Thyroid gland (tissue), 4 donors: ENCODE results near the gene LINGO4. TPM values are rescaled to one million over a fixed set of nuclear protein-coding genes. Genes with fewer than 3 reads are reported as not detected.

Source experiments
- DNase-seq, 2 donors: peaks; one replicate each; pipeline ENCODE4 v3.0.0-alpha.2; 2019
- H3K27ac ChIP-seq, 3 donors: fragments of 200-600 bp; sonication (generic); 1 replicate in 2 of 3; 2 replicates in 1 of 3; pipeline ENCODE4 v1.5.1; 2016 to 2019; ENCODE audit warnings: mild to moderate bottlenecking in 1 of 3, moderate library complexity in 1 of 3
- H3K27me3 ChIP-seq: fragments of 200-600 bp; sonication (generic); one replicate; pipeline ENCODE4 v1.5.1; 2019
- H3K36me3 ChIP-seq, 2 donors: fragments of 200-600 bp; sonication (generic); one replicate each; pipeline ENCODE4 v1.5.1; 2016 to 2019
- H3K4me1 ChIP-seq, 2 donors: fragments of 200-600 bp; sonication (generic); one replicate each; pipeline ENCODE4 v1.5.1; 2017 to 2019
- H3K4me3 ChIP-seq, 3 donors: fragments of 200-600 bp; sonication (generic); replicated peaks in 1 of 3; 1 replicate in 2 of 3; 2 replicates in 1 of 3; pipeline ENCODE4 v1.5.1; 2016; ENCODE audit warnings: mild to moderate bottlenecking in 1 of 3
- H3K9me3 ChIP-seq: fragments of 200-600 bp; sonication (generic); one replicate; pipeline ENCODE4 v1.5.1; 2017
- POLR2A ChIP-seq, 2 donors: fragments of 450-650 bp; IDR thresholded peaks; one replicate each; pipeline ENCODE4 v1.6.1; 2017; ENCODE audit warnings: antibody characterized with exemption in 2 of 2, mild to moderate bottlenecking in 2 of 2, moderate library complexity in 1 of 2
- WGBS, 2 donors: methylation state at CpG; one replicate each; pipeline ENCODE4 v1.1.5; 2017; 5-methylcytosine and 5-hydroxymethylcytosine counted together
- intact Hi-C: fragments of 100-400 bp; cut with DNase I; formaldehyde crosslinking; loops from one replicate; pipeline ENCODE4 v1.15.1; 2023
- total RNA-seq, 4 donors: library from RNA; depleted of rRNA; stranded (reverse); fragments of >200 nt; gene quantifications; one replicate each; pipeline ENCODE4 v1.2.3, GENCODE V29; 2016
- TF ChIP-seq, protein P1 (sequence below), 6 experiments: fragments of 200-600 bp in 3 of 6; fragments of 450-650 bp in 3 of 6; sonication (generic) in 3 of 6; IDR thresholded peaks; one replicate each; pipeline ENCODE4 v1.5.1; 2016 to 2019; ENCODE audit warnings: antibody characterized with exemption in 6 of 6, mild to moderate bottlenecking in 2 of 6, inconsistent platforms in 1 of 6, moderate library complexity in 1 of 6

LINGO4 gene
- total RNA-seq, 4 donors from 2014 or later, result 0.13 to 0.63 (median 0.24) TPM

DNA sequence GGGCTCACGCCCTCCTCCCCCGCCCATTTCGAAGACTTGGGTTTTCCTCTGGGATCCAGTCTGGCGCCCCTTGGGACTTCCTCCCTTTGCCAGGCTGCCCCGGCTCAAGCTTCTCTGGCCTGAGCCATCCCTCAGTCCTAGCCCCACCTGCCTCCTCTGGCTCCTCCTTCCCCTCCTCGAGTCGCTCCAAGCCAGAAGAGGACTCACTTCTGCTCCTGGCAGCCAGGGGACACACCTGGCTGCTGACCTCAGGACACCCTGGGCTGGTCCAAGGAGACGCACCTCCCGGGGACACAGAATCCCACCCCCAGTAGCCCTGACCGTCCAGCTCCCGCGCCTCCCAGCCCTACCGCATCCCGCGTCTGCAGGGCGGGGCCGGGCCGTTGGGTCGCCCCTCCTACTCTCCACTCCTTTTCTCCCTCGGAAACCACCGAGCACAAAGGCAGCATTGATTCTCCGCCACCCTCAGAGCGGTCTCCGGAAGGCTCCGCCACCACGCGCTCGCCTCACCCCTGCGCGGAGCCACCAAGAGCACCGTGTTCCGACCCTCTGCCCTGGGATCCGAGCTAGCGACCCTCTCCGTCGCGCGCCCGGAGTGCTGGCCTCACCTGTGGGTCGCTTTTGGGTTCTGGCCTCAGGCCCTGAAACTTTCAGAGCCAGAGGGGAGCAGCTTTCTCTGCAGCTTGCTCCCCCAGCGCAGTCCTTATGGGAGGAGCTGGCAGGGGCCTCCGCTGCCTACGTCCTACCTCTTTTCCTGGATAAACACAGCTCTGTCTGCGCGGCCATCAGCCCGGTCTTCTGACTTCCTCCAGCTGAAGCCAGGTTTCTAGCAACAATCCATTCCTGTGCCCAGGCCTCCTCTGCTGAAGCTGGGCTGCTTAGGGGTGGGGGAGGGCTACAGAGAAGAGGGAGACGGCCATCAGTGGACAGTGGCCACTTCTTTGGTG is 34.5 kb upstream of the LINGO4 start, which contains the start of gene C2CD4D:
C2CD4D (minus strand) TSS at position 364 of the 947 bp plus-strand sequence. CDS start 831 bp downstream, outside the sequence.
- no peaks in the 10 kb centered on the region for H3K27me3 ChIP-seq
- peak; percentile 81 to 82 for DNase-seq

DNA sequence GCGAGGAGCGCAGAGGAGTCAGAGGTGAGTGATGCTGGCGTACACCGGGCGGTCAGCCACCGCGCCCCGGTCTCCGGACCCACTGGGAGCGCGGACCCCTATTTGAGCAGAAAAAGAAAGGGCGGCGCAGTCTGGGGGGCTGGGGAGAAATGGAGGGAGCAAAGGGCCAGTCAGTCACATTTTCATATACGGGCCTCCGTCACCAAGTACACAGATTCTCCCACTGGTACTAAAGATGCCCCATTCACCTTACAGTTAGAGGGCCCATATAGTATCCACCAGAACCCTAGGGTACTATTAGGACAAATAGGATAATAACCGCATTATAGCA is 33.8 kb upstream of the LINGO4 start:
- 32 to 46% methylated on average over 16 of the region's 16 CpGs for WGBS, 2 donors
- DNase-seq, result no peak
- Histone ChIP-seq H3K4me1 (peaks cover 23 to 47% of the 10 kb centered on the region in 2 donors), H3K9me3 (no peaks in the 10 kb centered on the region), H3K27ac (peak overlapping the region in 2 of 3 donors; percentile 89 to 95), H3K36me3 (no peaks in the 10 kb centered on the region), H3K4me3 (no peak overlapping the region), H3K27me3 (no peaks in the 10 kb centered on the region)
- intact Hi-C loops, result loop anchor here (10.0 kb wide), 2 partner anchors 104 to 304 kb away; no protein-coding TSS in a partner anchor
- TF ChIP-seq, protein P1, sequence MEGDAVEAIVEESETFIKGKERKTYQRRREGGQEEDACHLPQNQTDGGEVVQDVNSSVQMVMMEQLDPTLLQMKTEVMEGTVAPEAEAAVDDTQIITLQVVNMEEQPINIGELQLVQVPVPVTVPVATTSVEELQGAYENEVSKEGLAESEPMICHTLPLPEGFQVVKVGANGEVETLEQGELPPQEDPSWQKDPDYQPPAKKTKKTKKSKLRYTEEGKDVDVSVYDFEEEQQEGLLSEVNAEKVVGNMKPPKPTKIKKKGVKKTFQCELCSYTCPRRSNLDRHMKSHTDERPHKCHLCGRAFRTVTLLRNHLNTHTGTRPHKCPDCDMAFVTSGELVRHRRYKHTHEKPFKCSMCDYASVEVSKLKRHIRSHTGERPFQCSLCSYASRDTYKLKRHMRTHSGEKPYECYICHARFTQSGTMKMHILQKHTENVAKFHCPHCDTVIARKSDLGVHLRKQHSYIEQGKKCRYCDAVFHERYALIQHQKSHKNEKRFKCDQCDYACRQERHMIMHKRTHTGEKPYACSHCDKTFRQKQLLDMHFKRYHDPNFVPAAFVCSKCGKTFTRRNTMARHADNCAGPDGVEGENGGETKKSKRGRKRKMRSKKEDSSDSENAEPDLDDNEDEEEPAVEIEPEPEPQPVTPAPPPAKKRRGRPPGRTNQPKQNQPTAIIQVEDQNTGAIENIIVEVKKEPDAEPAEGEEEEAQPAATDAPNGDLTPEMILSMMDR (IDR thresholded peaks at IDR 0.05), result no peak
- no peak for TF ChIP-seq POLR2A (IDR thresholded peaks at IDR 0.05)

More for the DNA sequence above, 34.5 kb upstream of the LINGO4 start, which contains the start of gene C2CD4D:
- Histone ChIP-seq H3K4me3 (peak within 1 kb of the TSS; percentile 7 to 32 (median 27)), H3K4me1 (peaks cover 23 to 47% of the 10 kb centered on the region in 2 donors), H3K9me3 (no peaks in the 10 kb centered on the region), H3K27ac (peak within 1 kb of the TSS; percentile 79 to 95 (median 89)), H3K36me3 (no peaks in the 10 kb centered on the region)
- TF ChIP-seq POLR2A (IDR thresholded peaks at IDR 0.05), result peak in 1 of 2 donors; percentile 82
- TF ChIP-seq, protein P1 (IDR thresholded peaks at IDR 0.05), result peak in 3 of 6 experiments; percentile 19 to 48 (median 27)
- intact Hi-C loops, result loop anchor here (10.0 kb wide), 2 partner anchors 105 to 305 kb away; no protein-coding TSS in a partner anchor
- 3 to 7% methylated on average over 20 to 33 of the region's 47 CpGs for WGBS, 2 donors

DNA sequence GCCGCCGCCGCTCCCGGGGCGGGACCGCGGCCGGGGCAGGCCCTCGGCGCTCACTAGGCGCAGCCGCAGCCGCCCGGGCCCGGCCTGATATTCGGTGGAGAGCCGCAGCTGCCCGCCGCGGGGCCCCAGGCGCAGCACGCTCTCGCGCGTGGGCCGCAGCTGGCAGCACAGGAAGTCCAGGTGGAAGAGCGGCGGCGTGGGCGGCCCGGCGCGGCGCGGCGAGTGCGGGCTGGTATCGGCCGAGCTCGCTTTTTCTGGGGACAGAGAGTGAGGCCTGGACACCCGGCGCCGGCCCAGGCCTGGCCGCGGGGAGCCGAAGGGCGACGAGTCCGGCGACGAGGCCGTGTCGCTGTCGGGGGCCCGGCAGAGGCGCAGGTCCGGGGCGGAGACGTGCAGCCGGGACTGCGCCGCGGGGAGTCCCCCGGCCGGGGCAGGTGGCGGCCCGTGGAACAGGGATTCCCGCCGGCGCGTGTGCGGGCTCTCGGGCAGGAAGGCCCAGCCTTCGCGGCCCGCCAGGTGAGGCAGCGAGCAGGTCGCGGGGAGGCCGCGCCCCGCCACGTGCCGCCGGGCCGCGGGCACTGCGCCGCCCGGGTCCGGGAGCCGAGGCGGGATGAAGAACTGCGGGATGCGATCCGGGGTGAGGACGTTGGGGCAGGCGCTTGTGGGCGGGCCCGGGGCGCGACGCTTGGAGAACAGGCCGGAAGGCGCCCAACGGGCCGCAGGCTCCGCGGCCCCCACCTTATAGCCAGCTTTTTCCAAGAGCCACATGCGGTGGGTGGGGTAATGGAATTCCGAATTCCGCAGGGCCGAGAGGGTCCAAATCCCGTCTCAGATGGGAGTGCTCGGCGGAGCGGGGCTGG is 33.2 kb upstream of the LINGO4 start:
- intact Hi-C loops, result loop anchor here (10.0 kb wide), 2 partner anchors 104 to 304 kb away; no protein-coding TSS in a partner anchor
- H3K4me1 ChIP-seq, result peaks cover 23 to 50% of the 10 kb centered on the region in 2 donors
- TF ChIP-seq POLR2A (IDR thresholded peaks at IDR 0.05), result no peak
- TF ChIP-seq, protein P1 (IDR thresholded peaks at IDR 0.05), result no peak
- H3K36me3 ChIP-seq, result no peaks in the 10 kb centered on the region
- DNase-seq, result peak in 1 of 2 donors; percentile 10
- H3K27me3 ChIP-seq, result no peaks in the 10 kb centered on the region
- H3K9me3 ChIP-seq, result no peaks in the 10 kb centered on the region
- peak overlapping the region in 1 of 3 donors; percentile 8 for H3K4me3 ChIP-seq
- 34 to 48% methylated on average over 14 to 27 of the region's 117 CpGs for WGBS, 2 donors
- no peak overlapping the region for H3K27ac ChIP-seq

DNA sequence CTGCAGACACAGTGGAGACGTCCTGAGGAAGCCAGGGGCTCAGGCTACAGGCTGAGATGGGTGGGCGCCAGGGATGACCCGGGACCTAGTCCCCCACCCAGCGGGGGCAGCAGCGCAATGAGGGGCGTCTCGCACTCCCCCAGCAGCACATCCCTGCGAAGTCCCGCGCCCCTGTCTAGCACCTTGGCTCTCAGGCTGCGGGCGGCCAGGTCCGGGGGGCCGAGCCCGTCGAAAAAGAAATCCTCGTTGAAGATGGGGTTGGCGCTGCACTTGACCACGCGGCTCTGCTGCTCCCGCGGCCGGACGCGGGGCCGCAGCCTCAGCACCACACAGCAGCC is 32.6 kb upstream of the LINGO4 start:
- DNase-seq, result no peak
- no peaks in the 10 kb centered on the region for H3K9me3 ChIP-seq
- no peaks in the 10 kb centered on the region for H3K36me3 ChIP-seq
- peaks cover 27 to 56% of the 10 kb centered on the region in 2 donors for H3K4me1 ChIP-seq
- TF ChIP-seq POLR2A (IDR thresholded peaks at IDR 0.05), result no peak
- TF ChIP-seq, protein P1 (IDR thresholded peaks at IDR 0.05), result no peak
- H3K27me3 ChIP-seq, result no peaks in the 10 kb centered on the region
- intact Hi-C loops, result loop anchor here (10.0 kb wide), 2 partner anchors 103 to 303 kb away; no protein-coding TSS in a partner anchor
- H3K4me3 ChIP-seq, result no peak overlapping the region
- H3K27ac ChIP-seq, result peak overlapping the region in 2 of 3 donors; percentile 61 to 68
- 41 to 49% methylated on average over 5 to 10 of the region's 26 CpGs for WGBS, 2 donors
